HG03521 (cell line): ENCODE data around the gene MT1X.

Source experiments
- ATAC-seq: cut with Tn5 transposase; IDR thresholded peaks from one replicate; pipeline ENCODE4 v1.9.1; 2021; ENCODE audit warnings: mild to moderate bottlenecking, moderate library complexity; ENCODE audit not compliant: unreplicated experiment

Gene MT1X

DNA sequence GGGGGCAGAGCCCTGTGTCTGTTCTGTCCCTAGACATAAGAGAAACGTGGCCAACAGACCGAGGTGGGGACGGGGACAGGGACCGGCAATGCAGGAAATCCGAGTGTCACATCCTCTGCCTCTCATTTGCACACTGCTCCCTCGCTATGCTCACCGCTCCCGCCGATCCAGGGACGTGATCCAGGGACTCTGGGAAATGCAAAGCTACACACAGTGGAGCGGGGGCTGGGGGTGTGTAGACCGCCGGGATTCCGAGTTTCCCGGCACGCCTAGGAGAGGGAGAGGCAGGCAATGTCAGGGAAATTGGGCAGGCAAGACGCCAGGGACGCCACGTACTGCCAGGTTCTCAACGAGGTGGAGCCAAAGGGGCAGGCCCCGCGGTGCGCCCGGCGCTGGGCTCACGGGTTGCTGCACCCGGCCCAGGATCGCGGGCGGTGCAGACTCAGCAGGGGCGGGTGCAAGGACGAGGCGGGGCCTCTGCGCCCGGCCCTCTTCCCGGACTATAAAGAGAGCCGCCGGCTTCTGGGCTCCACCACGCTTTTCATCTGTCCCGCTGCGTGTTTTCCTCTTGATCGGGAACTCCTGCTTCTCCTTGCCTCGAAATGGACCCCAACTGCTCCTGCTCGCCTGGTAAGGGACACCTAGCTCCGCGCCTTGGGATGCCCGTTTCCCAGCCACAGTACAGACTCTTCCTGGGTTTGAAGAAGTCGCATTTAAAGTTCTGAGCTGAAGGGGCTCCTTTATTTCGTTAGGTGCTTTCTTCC, at the start of gene MT1X:
MT1X (plus strand) TSS at position 532 of the 764 bp plus-strand sequence; CDS start at position 603, 71 bp downstream.
- peak; percentile 97 for ATAC-seq

DNA sequence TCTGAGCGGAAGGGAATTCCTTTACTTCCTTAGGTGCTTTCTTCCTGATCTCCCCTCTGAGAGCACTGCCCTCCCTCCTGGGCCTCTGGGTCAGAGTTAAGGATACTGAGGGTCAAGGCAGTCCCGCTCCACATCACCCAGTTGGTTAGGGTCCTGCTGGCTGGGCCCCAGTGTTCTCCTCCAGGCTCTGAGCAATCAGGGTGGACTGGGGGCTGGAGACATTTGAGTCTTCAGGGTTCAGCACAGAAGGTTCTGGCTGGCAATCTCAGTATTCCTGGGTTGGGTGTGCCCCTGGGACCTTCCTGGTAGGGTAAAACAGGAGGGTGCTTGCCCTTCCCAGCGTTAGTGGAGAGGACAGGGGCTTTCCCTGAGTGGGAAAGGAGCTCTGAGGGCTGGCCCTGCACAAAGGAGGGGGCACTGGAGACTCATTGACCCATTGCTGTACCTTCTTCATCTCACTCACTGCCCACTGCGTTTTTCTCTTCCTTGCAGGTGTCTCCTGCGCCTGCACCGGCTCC, 49.4 kb upstream of the MT1X start:
- ATAC-seq = no peak

DNA sequence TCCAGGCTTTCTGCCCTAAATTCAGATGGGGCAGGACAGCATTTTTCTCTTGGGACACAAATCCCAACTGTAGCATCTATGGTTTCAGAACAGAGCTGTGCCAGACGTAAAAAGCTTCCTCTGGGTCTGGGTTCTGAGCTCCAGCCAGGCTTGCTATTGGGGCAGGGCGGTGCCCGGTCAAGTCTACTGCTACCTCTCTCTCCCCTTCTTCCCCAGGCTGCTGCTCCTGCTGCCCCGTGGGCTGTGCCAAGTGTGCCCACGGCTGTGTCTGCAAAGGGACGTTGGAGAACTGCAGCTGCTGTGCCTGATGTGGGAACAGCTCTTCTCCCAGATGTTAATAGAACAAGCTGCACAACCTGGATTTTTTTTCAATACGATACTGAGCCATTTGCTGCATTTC, 48.7 kb upstream of the MT1X start:
- ATAC-seq = no peak

DNA sequence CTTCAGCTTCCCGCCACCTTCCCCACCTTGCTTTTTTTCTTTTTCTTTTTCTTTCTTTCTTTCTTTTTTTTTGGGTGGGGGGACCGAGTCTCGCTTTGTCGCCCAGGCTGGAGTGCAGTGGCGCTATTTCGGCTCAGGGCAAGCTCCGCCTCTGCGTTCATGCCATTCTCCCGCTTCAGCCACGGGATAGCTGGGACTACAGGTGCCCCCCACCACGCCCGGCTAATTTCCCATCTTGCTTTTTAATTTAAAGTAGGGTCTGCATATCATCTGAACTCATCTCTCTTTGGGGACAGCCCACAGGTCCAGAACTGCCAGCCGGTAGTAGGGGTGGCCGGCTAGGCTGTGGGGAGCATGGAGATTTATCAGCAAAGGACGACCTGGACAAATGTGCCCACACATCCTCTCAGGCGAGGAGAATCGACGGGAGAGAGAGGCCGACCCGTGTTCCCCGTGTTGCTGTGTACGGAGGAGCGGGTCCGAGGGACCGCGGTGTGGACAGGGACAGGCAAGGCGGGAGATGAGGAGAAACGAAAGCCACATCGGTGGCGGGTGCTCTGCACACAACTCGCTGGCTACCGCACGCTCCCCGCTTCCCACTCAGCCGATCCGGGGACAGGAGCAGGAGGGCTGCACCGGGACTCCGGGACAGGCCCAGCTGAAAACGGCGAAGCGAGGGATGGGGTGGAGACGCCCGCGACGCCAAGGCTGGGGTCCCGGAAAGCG, 47.4 kb upstream of the MT1X start:
- no peak for ATAC-seq

DNA sequence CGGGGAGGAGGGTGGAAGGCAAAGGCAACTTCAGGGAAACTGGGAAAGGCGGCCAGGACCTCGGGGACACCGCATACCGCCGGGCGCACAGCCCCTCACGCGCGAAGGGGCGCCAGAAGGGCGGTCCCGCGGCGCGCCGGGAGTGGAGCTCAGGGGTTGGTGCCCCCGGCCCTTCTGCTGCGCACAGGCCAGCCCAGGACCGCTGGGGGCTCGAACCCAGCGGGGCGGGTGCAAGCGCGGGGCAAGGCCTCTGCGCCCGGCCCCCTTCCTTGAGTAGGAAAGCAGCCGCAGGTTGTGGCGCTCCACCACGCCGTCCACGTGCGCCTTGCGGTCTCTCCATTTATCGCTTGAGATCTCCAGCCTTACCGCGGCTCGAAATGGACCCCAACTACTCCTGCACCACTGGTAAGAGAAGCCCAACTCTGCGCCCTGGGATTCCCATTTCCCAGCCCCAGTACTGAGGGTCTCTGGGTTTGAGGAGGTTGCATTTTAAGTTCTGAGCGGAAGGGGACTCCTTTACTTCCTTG, 46.8 kb upstream of the MT1X start:
- ATAC-seq = no peak

DNA sequence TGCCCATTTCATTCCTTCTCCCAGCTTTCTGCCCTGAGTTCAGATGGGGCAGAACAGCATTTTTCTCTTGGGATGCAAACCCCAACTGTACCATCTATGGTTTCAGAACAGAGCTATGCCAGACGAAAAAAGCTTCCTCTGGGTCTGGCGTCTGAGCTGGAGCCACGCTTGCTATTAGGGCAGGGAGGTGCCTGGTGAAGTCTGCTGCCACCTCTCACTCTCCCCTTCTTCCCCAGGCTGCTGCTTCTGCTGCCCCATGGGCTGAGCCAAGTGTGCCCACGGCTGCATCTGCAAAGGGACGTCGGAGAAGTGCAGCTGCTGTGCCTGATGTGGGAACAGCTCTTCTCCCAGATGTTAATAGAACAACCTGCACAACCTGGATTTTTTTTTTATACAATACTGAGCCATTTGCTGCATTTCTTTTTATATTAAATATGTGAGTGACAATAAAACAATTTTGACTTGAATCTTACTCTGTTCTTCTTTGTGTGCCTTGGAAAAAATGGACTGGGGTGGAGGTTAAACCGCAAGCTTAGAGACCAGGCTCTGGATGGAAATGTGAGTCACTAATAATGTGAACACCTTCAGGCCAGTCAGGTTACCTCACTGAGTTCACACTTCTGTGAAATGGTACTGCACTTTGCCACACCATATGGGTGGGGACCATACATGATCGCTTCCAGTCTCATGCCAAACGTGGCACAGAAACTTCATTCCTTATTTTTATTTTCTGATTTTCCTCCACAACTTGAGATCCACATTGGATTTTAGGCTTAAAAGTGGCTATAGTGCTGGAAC, 45.5 kb upstream of the MT1X start:
- no peak for ATAC-seq

DNA sequence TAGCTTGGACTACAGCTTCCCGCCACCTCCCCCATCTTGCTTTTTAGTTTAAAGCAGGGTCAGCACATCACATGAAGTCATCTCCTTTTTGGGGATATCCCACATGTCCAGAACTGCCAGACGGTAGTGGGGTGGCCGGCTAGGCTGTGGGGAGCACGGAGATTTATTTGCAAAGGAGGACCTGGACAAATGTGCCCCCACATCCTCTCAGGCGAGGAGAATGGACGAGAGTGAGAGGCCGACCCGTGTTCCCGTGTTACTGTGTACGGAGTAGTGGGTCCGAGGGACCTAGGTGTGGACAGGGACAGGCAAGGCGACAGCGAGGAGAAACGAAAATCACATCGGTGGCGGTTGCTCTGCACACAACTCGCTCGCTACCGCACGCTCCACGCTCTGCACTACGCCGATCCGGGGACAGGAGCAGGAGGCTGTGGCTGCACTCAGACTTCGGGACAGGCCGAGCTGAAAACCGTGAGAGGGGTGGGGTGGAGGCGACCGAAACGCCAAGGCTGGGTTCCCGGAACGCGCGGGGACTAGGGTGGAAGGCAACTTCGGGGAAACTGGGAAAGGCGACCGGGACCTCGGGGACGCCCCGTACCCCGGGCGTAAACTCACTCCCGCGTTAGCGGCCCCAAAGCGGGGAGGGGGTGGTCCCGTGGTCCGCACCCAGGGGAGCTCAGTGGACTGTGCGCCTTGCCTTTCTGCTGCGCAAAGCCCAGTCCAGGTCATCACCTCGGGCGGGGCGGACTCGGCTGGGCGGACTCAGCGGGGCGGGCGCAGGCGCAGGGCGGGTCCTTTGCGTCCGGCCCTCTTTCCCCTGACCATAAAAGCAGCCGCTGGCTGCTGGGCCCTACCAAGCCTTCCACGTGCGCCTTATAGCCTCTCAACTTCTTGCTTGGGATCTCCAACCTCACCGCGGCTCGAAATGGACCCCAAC, 44.2 kb upstream of the MT1X start, which contains the start of gene MT1A:
MT1A (plus strand) TSS at position 853 of the 937 bp plus-strand sequence; CDS start at position 926, 73 bp downstream.
- ATAC-seq = no peak

DNA sequence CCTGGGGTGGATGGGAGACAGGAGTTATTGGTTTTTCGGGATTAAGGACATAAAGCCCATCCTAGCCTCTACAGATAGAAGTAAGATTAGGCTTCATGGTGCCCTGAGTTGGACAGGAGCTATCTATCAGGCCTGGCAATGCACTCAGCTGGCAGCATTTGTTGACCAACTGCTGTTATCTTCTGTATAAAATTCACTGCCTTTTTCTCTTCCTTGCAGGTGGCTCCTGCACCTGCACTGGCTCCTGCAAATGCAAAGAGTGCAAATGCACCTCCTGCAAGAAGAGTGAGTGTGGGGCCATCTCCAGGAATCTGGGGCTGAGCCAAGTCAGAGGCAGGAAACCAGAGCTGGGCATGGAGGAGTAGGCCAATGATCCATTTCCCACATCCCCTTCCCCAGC, 43.2 kb upstream of the MT1X start:
- no peak for ATAC-seq

DNA sequence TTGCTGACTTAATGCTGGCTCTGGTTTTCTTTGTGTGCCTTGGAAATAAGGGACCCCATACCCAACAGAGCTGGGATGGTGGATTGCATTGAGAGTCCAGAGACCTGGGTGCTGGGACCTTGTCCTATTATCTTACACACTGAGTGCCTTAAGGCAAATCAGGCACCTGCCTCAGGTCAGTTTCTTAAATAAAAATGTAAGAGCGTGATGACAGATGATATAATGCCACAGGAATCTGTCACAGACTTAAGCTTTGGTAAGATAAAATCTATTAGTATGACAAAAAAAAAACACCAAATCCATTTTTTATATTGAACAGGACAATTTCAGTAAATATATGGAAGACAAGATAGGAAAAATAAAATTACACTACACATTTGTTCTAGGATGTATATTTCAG, 42.2 kb upstream of the MT1X start:
- no peak for ATAC-seq

DNA sequence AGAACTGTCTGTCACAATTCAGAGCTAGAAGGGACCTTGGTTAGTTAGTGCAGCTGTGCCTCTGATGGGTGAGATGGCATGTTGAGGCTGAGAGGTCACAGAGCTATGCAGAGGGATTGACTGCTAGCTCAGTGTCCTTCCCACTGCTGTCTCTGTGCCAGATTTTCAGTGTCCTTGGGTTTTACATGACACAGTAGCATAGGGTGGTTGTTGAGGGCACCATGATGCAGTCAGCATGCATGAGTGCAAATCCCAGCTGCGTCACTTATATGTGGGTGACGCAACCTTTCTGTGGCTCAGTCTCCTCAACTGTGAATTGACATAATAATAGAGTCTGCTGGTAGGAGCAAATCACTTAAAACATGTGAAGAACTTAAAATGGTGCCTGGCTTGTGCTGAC, 41.1 kb upstream of the MT1X start:
- no peak for ATAC-seq

DNA sequence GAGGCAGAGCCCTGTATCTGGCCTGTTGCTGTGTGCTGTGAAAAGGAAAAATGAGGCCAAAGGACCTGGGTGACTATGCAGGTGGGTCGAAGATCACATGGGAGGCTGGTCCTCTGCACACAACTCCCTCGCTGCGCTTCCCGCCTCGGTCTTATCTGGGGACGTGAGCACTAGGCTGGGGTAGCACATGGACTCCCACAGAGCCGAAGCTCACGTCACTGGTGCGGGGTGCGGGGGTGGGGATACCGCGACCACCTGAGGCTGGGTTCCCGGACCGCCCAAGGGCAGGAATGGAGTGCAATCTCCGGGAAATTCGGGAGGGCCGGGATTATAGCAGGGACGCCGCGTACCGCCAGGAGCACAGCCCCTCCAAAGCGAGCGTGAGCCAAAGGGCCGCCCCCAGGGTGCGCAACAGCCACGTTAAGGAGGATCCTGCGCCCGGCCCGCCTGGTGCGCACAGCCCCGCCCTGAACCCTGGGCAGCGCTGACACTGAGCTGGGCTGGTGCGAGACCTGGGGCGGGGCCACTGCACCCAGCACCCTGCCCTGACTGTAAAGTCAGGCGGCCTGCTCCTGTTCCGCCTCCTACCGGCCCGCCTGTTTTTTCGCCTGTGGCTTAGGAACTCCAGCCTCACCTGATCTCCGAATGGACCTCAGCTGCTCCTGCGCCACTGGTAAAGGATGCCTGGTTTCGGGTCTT, 39.0 kb upstream of the MT1X start:
- ATAC-seq = no peak

DNA sequence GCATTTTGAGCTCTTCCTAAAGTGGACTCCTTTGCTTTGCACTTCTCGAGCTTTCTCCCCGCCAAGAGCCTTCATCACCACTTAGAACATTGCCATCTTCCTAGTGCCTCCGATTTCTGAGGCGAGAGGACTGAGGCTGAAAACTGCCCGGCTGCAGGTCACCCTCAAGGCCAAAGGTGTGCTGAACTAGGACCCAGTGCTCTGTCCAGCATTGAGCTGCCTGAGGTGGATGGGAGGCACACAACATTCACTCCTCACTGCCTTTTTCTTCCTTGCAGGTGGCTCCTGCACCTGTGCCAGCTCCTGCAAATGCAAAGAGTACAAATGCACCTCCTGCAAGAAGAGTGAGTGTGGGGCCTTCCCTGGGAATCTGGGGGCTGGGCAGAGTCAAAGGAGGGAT, 38.4 kb upstream of the MT1X start:
- no peak for ATAC-seq

DNA sequence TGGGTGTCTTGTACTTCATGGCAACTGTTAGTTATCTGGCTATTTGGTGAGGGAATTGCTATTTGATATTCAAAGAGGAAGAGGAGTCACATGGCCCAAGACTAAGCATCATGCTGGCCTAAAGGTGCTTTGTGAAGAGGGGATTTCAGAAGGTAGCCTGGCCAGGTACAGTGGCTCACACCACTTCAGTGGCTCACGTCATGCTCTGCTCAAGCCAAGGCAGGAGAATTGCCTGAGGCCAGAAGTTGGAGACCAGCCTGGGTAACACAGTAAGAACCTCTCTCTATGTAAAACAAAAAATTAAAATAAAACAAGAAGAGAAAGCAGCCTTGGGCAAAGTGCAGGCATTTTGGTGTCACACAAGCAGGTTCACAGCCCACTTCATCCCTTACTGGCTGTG, 37.0 kb upstream of the MT1X start:
- no peak for ATAC-seq

DNA sequence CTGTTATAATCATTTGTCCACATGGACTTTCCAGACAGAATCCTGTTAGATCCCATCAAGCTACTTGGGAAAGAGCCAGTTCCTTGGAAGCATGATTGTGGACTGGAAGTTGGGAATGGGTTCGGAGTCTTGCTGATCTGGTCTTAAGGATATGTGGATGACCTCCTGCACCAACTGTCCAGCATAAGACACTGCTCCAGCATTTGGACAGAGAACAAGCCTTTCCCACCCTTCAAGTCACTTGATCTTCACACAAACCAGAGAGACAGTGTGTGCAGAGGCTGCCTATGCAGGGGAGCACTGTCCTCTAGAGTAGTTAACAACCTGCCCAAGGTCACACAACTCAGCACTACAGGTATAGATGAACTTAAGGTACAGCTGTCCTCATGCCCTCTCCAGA, 36.4 kb upstream of the MT1X start:
- no peak for ATAC-seq

DNA sequence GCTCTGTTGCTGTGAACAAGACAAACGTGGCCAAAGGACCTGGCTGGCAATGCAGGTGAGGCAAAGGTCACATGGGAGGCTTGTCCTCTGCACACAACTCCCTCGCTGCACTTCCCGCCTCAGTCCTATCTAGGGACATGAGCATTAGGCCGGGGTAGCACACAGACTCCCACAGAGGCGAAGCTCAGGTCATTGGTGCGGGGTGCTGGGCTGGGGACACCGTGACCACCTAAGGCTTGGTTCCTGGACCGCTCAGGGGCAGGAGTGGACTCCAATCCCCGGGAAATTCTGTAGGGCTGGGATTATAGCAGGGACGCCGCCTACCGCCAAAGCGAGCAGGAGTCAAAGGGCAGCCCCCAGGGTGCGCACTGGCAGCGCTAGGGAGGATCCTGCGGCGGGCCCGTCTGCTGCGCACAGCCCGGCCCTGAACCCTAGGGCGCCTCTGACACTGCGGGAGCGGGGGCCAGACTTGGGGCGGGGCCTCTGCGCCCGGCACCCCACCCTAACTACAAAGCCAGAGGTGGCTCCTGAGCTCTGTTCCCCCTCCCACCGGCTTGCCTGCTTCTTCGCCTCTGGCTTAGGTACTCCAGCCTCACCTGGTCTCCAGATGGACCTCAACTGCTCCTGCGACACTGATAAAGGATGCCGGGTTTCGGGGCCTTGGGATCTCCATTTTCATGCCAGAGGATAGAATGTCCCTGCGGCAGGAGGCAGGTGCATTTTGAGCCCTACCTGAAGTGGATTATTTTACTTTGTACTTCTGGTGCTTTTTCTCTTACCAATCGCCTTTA, 34.4 kb upstream of the MT1X start:
- no peak for ATAC-seq

DNA sequence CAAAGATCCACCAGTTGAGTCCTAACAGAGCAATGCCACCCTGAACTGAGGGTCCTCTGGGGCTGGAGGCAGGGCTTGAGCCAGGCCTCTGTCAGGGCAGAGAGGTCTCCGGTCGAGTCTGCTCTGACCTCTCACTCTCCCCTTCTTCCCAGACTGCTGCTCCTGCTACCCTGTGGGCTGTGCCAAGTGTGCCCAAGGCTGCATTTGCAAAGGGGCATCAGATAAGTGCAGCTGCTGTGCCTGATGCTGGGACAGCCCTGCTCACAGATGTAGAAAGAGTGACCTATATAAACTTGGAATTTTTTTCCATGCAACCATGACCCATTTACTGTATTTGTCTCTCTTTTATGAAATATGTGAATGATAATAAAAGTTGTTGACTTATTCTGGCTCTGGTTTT, 33.0 kb upstream of the MT1X start:
- no peak for ATAC-seq

DNA sequence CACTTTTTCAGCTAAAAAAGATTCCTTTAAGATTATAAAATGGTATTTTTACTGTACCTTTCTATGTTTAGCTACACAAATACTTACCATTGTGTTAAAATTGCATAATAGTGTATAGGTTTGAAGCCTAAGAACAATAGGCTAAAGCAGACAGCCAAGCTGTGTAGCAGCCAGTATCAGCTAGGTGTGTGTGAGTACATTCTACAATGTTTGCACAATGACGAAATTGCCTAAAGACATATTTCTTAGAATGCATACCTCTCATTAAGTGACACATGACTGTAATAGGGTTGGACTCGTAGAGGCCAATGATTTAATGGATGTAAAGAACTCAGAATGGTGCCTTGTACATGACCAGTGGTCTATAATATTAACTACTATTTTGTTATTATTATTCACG, 32.5 kb upstream of the MT1X start:
- ATAC-seq = no peak

DNA sequence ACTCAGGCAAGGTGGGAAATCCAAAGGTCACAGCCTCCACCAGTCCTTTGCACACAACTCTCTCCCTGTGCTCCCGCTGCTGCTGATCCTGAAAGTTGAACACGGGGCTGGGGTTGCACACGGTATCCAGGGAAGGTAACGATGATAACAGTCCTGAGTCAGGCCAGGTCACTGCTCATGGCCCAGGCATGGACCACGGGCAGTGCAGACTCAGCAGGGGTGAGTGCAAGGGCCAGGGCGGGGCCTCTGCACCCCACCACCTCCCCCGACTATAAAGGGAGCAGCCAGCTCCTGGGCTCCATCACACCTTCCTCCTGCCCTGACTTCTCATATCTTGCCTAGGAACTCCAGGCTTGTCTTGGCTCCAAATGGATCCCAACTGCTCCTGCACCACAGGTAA, 30.7 kb upstream of the MT1X start, which contains the start of gene MT1B:
MT1B (plus strand) TSS at position 301 of the 400 bp plus-strand sequence; CDS start at position 369, 68 bp downstream.
- ATAC-seq = no peak
